Ascending aorta (tissue), 2 donors: ENCODE data around the gene GPR61. TPM values are rescaled to one million over a fixed set of nuclear protein-coding genes. Genes with fewer than 3 reads are reported as not detected.

Source experiments
- DNase-seq, 2 donors: peaks; one replicate each; pipeline ENCODE4 v3.0.0-alpha.2; 2019; ENCODE audit warnings: low spot score in 2 of 2
- H3K27ac ChIP-seq, 2 donors: fragments of 200-600 bp; sonication (generic); one replicate each; pipeline ENCODE4 v1.5.1; 2016 to 2017; ENCODE audit warnings: mild to moderate bottlenecking in 1 of 2
- H3K27me3 ChIP-seq: fragments of 200-600 bp; sonication (generic); one replicate; pipeline ENCODE4 v1.5.1; 2017
- H3K36me3 ChIP-seq, 2 donors: fragments of 200-600 bp; sonication (generic); one replicate each; pipeline ENCODE4 v1.5.1; 2016
- H3K4me1 ChIP-seq, 2 donors: fragments of 200-600 bp; sonication (generic); one replicate each; pipeline ENCODE4 v1.5.1; 2016 to 2017; ENCODE audit warnings: mild to moderate bottlenecking in 1 of 2
- H3K4me3 ChIP-seq, 2 donors: fragments of 200-600 bp; sonication (generic); one replicate each; pipeline ENCODE4 v1.5.1; 2016 to 2017; ENCODE audit warnings: mild to moderate bottlenecking in 1 of 2
- H3K9me3 ChIP-seq, 2 donors: fragments of 200-600 bp; sonication (generic); one replicate each; pipeline ENCODE4 v1.5.1; 2016
- intact Hi-C: fragments of 100-400 bp; cut with DNase I; formaldehyde crosslinking; loops from one replicate; pipeline ENCODE4 v1.15.1; 2023
- total RNA-seq: library from RNA; depleted of rRNA; stranded (reverse); fragments of >200 nt; gene quantifications from one replicate; pipeline ENCODE4 v1.1.0, GENCODE V29; 2016
- TF ChIP-seq, protein P1 (sequence below), 3 experiments: fragments of 200-600 bp in 2 of 3; fragments of 450-650 bp in 1 of 3; sonication (generic) in 2 of 3; IDR thresholded peaks; one replicate each; pipeline ENCODE4 v1.5.1; 2016 to 2019; ENCODE audit warnings: antibody characterized with exemption in 3 of 3, mild to moderate bottlenecking in 1 of 3, moderate library complexity in 1 of 3

Gene GPR61
- total RNA-seq, 1 donor from 2014 or later, result not detected

DNA sequence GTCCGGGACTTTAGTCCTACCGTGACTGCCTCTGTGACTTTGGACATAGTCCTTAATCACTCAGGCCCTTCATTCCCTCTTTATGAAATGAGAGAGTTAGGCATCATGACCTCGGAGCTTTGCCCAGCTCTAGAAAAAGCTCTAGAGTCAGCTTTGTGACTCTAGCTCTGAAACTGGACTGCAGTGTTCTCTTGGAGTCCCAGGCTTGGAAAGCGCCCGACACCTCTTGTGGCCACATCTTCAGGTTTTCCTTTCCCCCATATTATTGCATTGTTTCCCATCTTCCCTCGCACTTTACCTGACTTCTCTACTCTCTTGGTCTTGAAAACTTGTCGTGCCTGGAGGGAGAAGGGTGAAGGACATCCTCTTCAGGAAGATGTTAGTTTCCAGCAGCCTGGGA is 17.6 kb upstream of the GPR61 start:
- intact Hi-C loops, result no loop called here

DNA sequence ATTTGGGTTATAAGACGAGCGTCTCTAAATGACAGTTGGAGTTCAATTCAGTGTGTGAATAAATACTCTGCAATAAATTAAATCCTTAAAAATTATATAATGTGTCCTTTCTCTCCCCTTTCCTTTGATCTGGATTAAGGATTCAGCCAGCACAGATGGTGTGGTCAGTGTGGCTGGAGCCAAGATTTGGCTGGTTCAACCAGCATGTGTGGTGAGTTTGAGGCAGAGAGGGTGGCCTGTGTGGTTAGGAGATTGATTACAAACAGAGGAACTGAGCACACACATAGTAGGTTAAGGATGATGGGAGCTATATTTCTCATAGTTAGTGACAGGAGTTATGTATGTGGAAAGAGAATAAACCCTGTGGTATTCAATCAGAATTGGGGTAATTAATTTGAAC is 16.0 kb upstream of the GPR61 start:
- no peaks in the 10 kb centered on the region for H3K27me3 ChIP-seq
- no peak overlapping the region for H3K4me3 ChIP-seq
- no peaks in the 10 kb centered on the region for H3K9me3 ChIP-seq
- no peak overlapping the region for H3K27ac ChIP-seq
- no peaks in the 10 kb centered on the region for H3K4me1 ChIP-seq
- TF ChIP-seq, protein P1, sequence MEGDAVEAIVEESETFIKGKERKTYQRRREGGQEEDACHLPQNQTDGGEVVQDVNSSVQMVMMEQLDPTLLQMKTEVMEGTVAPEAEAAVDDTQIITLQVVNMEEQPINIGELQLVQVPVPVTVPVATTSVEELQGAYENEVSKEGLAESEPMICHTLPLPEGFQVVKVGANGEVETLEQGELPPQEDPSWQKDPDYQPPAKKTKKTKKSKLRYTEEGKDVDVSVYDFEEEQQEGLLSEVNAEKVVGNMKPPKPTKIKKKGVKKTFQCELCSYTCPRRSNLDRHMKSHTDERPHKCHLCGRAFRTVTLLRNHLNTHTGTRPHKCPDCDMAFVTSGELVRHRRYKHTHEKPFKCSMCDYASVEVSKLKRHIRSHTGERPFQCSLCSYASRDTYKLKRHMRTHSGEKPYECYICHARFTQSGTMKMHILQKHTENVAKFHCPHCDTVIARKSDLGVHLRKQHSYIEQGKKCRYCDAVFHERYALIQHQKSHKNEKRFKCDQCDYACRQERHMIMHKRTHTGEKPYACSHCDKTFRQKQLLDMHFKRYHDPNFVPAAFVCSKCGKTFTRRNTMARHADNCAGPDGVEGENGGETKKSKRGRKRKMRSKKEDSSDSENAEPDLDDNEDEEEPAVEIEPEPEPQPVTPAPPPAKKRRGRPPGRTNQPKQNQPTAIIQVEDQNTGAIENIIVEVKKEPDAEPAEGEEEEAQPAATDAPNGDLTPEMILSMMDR (IDR thresholded peaks at IDR 0.05), result no peak
- no peaks in the 10 kb centered on the region for H3K36me3 ChIP-seq
- intact Hi-C loops, result no loop called here
- DNase-seq, result no peak

More for the DNA sequence above, 17.6 kb upstream of the GPR61 start:
- no peak overlapping the region for H3K4me3 ChIP-seq
- no peaks in the 10 kb centered on the region for H3K27me3 ChIP-seq
- H3K36me3 ChIP-seq, result no peaks in the 10 kb centered on the region
- TF ChIP-seq, protein P1 (IDR thresholded peaks at IDR 0.05), result no peak
- H3K27ac ChIP-seq, result no peak overlapping the region
- no peaks in the 10 kb centered on the region for H3K4me1 ChIP-seq
- no peaks in the 10 kb centered on the region for H3K9me3 ChIP-seq
- DNase-seq, result no peak

DNA sequence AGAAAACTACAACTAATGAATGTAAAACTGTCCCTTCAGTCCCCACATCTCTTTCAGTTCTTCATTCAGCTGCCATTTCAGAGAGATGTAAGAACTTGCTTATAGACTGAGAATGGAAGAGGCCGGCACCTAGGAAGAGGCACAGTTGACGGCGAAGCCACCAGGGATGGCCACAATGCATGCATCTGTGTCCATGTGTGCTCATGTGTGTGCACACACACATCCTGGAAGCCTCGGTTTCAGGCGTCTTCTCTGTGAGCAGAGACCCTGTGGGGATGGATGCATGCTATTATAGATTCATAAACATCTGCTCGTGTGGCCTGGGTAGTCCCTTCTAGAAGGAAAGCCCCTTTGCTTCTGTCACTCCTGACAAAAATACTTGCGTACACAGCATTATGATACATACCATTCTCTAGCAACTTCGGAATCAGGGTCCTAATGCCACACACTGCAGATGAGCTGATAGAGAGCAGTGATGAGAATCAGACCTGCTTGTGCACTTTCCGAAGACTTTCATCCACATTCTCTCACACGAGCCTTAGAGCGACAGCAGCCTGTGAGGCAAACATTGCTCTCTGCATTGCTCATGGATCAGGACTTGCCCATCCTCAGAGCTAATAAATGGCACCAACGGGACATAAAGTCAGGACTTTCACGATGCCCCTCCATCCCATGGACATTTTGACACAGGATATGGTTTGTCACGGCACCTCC is 12.4 kb upstream of the GPR61 start:
- Histone ChIP-seq H3K27ac (no peak overlapping the region), H3K4me1 (no peaks in the 10 kb centered on the region), H3K4me3 (no peak overlapping the region), H3K36me3 (no peaks in the 10 kb centered on the region), H3K27me3 (no peaks in the 10 kb centered on the region), H3K9me3 (no peaks in the 10 kb centered on the region)
- TF ChIP-seq, protein P1 (IDR thresholded peaks at IDR 0.05), result no peak
- intact Hi-C loops, result no loop called here
- no peak for DNase-seq

DNA sequence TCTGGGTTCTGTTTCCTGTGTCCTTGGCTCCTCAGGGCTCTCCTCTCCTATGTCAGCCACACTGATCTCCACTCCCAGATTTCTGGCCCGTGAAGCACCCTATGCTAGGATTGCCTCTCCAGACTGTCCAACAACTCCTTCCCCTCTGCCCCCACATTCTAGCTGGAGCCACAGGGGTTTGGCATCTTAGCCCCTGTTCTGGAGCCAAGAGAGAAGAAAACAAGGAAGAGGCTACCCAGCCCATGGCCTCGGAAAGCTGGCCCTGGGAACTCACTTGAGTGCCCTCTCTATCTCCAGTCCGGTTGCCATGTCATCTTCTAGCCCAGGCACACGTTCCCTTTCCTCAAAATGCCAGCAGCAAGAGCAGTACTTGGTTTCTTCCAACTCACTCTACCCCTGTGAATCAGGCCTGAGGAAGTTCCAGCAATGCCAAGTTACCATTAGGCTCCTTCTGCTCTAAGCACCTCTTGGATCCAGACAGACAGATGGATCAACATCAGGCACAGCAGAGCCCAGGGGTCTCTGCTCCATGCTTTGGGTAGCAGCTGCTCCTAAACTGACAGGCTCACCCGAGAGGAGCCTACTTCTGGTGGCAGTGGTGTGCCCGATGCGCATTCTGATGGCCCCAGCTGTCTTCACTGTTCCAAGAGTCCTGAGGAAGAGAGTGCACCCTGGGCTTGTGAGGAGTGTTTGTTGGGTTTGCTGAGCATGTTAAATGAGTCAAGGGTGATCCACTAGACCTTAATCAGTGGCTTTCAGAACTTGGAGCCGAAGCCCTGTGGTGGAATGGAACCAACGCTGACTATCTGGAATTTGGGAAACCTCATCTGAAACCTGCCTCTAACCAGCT is 11.6 kb upstream of the GPR61 start:
- H3K9me3 ChIP-seq, result no peaks in the 10 kb centered on the region
- no peak overlapping the region for H3K27ac ChIP-seq
- intact Hi-C loops, result no loop called here
- TF ChIP-seq, protein P1 (IDR thresholded peaks at IDR 0.05), result no peak
- H3K4me1 ChIP-seq, result peaks cover 0 to 4% of the 10 kb centered on the region in 2 donors
- H3K4me3 ChIP-seq, result no peak overlapping the region
- H3K27me3 ChIP-seq, result no peaks in the 10 kb centered on the region
- no peaks in the 10 kb centered on the region for H3K36me3 ChIP-seq
- no peak for DNase-seq

DNA sequence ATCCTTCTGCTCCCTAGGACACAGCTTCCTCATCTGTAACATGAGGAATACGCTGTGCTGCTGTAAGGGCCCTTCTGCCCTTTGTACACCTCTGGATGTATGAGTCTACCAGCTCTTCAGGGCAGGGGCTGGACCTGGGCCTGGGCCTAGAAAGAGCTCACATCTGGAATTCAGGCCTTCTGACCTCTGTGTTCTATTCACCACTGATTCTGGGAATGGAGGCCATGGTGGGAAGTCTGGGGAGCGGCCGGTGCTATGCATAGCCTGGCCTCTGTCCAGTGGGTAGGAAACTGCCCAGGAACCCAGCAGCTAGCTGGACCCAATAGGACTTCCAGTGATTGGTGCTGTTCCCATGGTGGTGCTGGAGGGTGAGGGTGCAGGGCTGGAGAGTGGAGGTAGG is 11.0 kb upstream of the GPR61 start:
- intact Hi-C loops, result no loop called here
- DNase-seq, result no peak

More for the DNA sequence above, 11.0 kb upstream of the GPR61 start:
- Histone ChIP-seq H3K9me3 (no peaks in the 10 kb centered on the region), H3K4me3 (no peak overlapping the region), H3K36me3 (no peaks in the 10 kb centered on the region), H3K4me1 (peaks cover 0 to 4% of the 10 kb centered on the region in 2 donors), H3K27ac (no peak overlapping the region), H3K27me3 (no peaks in the 10 kb centered on the region)
- TF ChIP-seq, protein P1 (IDR thresholded peaks at IDR 0.05), result no peak
